AG09319 (cell line): ENCODE results near the gene NOL3.

Experiments
- DNase-seq: peaks from one replicate; pipeline ENCODE4 v3.0.0-alpha.2; 2010; ENCODE audit warnings: low read depth; ENCODE audit errors: extremely low read depth
- CTCF ChIP-seq: IDR thresholded peaks from 2 replicates; pipeline ENCODE4 v1.5.1; 2011; ENCODE audit warnings: low read depth, mild to moderate bottlenecking, inconsistent platforms, low read length, moderate library complexity

Gene NOL3

DNA sequence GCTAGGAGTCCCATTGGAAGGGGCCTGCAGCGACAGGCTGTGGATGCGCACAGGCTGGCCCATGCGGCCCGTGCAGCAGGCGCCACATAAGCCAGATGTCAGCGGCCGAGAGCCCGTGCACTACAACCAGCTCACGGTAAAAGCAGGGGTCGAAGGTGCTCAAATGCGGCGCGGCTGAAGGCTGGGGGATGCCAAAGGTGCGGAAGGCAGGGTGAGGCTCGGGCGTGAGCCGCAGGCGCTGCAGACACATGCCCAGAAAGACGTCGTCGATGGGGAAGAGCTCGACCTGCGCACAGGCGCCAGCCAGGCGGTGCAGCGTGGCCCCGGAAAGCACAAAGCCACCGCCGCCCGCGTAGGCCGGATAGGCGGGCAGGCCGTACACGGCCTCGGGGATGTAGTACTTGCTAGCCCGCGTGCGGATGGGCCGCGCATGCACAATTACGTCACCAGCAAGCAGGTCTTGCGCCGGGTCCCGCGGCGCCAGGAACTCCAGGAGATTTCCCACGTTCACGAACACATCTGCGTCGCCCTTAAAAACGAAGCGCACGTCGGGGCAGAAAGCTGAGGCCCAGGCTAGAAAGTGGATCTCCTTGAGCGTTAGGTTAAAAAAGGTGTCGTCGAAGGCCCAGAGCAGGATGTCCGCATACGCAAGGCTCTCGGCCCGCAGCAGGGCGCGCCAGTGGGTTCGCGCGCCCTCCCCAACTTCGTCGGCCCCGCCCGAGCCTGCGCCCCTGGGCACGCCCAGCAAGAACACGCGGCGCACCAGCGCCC lies 20.9 kb upstream of the NOL3 start:
- no peak for DNase-seq
- TF ChIP-seq CTCF = no peak

- no peak for DNase-seq
- no peak for TF ChIP-seq CTCF
These were observed 20.1 kb upstream of the NOL3 start for GRCh38 chr16:67150047-67150832.

GRCh38 chr16:67150833-67151396 lies 19.4 kb upstream of the NOL3 start, which contains the start of gene B3GNT9:
Gene B3GNT9, minus strand, starts transcription at chr16:67150998. Its CDS starts 513 bp downstream, at chr16:67150485.
- DNase-seq = no peak
- TF ChIP-seq CTCF = no peak

- TF ChIP-seq CTCF = no peak
- no peak for DNase-seq
These were observed 18.8 kb upstream of the NOL3 start for GRCh38 chr16:67151431-67152097.

DNA sequence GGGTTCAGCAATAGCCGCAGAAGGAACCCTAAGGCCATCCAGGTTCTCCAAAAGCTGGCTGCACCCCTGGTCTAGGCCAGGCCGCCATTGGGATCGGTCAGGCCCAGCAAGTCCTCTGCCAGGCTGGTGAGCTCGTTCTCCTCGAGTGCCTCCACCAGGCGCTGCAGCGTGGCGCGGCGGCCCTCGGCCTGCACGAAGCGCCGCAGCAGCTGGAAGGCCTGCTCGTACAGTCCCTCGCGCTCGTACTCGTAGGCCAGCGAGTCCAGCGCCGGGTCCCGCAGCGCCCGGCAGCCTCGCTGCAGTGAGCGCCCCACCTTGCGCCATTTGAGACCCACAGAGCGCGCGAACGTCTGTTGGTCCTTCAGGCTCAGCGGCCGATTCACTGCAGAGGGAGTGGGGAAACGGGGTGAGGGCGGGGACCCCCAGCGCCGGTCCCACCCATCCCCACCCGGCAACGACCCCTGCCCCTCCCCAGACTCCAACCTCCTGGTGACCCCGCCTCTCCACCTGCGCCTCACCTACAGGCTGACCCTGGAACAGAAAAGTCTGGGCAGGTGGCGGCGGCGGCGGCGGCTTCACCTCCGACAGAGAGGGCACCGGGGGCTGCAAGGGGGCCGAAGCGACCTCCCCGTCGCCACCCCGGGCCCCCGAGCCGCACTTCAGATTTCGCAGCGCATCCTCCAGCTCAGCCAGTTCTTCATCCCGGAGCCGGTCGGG lies 15.6 kb upstream of the NOL3 start:
- TF ChIP-seq CTCF = no peak
- DNase-seq = no peak

DNA sequence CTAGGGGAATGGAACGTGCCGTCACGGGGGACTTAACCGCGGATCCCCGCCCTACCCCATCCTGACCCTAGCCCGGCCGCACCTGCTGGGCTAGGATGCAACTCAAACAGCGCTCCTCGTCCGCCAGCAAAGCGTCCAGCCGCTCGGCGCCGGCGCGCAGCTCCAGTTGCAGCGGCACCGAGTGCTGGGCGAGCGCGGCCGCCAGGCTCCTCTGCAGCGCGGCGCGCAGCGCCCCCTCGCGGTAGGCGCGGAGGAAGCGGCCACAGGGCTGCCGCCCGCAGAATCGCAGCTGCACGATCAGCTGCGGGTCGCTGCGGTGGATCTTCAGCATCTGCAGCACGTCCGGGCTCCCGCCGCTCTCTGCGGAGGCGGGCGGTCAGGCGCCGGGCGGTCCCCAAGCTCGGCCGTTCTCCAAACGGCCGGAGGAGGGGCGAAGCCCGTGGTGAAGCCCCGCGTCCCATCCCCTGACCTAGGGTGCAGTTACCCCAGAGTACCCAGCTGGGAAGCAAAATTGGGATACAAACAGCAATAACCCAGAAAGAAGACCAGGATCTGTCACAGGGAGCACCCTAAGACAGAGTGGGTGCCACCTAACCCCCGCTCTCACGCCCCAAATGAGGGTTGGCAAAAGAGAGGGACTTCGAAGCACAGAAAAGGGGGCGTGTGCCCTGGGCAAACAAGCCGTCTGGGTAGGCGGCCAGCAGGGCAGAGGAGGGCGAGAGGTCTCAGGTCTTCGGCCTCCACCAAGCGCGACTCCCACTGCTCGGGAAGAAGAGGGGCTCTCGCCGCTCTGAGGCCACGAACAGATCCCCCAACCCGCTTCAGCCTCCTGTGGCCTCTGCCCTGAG lies 14.8 kb upstream of the NOL3 start:
- DNase-seq = no peak
- peak; percentile 55 for TF ChIP-seq CTCF
